PFSK-1 (cell line): ENCODE results near the gene AKAP13.

Source experiments
- FOXP2 ChIP-seq: optimal IDR thresholded peaks from 2 replicates; pipeline ENCODE3; 2011; ENCODE audit warnings: borderline replicate concordance, control low read depth, inconsistent platforms; ENCODE audit not compliant: insufficient read depth; ENCODE audit errors: extremely low read length, extremely low read depth
- POLR2AphosphoS5 ChIP-seq: IDR thresholded peaks from 2 replicates; pipeline ENCODE4 v1.6.1; 2012; ENCODE audit warnings: low read depth, mild to moderate bottlenecking, control low read depth, low read length, moderate library complexity
- REST ChIP-seq, 2 experiments: IDR thresholded peaks; 2 replicates each; pipeline versions ENCODE4 v1.6.1 to v1.8.0; 2011 to 2012; ENCODE audit warnings: low read depth in 2 of 2, low read length in 2 of 2, control low read depth in 1 of 2, inconsistent platforms in 1 of 2, mild to moderate bottlenecking in 1 of 2, moderate library complexity in 1 of 2; ENCODE audit not compliant: insufficient read depth in 1 of 2
- SIN3A ChIP-seq: IDR thresholded peaks from 2 replicates; pipeline ENCODE4 v1.6.1; 2012; ENCODE audit warnings: mild to moderate bottlenecking, low read length, moderate library complexity, borderline replicate concordance; ENCODE audit not compliant: insufficient read depth
- TAF1 ChIP-seq: IDR thresholded peaks from 2 replicates; pipeline ENCODE4 v1.6.1; 2012; ENCODE audit warnings: low read length, control low read depth, borderline replicate concordance; ENCODE audit not compliant: insufficient read depth

Gene AKAP13

GRCh38 chr15:85704720-85705429, 324.5 kb downstream of the AKAP13 start:
- TF ChIP-seq FOXP2 (no peak), SIN3A (no peak), TAF1 (no peak), POLR2AphosphoS5 (no peak), REST (IDR thresholded peaks at IDR 0.05; ENCODE audit: insufficient read depth in 1 of 2, low read depth in 2 of 2, low read length in 2 of 2) (no peak)

GRCh38 chr15:85706779-85707518, 326.5 kb downstream of the AKAP13 start:
- no peak for TF ChIP-seq SIN3A
- TF ChIP-seq FOXP2 = no peak
- no peak for TF ChIP-seq TAF1
- no peak for TF ChIP-seq POLR2AphosphoS5
- no peak for TF ChIP-seq REST (IDR thresholded peaks at IDR 0.05; ENCODE audit: insufficient read depth in 1 of 2, low read depth in 2 of 2, low read length in 2 of 2)

GRCh38 chr15:85707519-85708338, 327.3 kb downstream of the AKAP13 start:
- no peak for TF ChIP-seq REST (IDR thresholded peaks at IDR 0.05; ENCODE audit: insufficient read depth in 1 of 2, low read depth in 2 of 2, low read length in 2 of 2)

DNA sequence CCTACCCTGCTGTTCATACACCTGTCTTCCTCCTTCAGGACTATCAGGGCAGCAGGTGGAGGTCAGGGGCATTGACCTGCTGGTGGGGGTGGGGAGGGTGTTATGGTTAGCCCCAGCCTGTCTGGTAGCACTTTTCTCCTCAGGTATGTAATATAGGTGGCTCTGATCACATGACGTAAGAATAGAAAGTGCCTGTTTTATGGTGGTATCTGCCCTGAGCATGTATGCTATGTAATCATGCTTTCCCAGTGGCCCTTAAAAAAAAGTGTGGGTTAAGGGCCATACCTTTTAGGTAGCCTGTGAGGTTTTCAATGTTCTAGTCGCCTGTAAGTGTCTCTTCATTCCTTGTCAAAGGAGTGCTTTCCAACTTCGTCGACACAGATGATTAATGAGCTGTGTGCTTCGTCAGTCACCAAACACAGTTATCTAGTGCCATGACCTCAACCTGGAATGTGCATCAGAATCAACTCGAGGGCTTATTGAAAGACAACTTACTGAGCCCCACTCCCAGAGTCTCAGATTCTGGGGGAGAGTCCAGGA, 328.1 kb downstream of the AKAP13 start:
- TF ChIP-seq POLR2AphosphoS5 (no peak), SIN3A (no peak), FOXP2 (no peak), TAF1 (no peak), REST (IDR thresholded peaks at IDR 0.05; ENCODE audit: insufficient read depth in 1 of 2, low read depth in 2 of 2, low read length in 2 of 2) (no peak)
